K562 (cell line): Measurements from ENCODE around the gene TRAPPC13. TPM values are rescaled to one million over a fixed set of nuclear protein-coding genes. Genes with fewer than 3 reads are reported as not detected.
A peak's percentile ranks its signal among the peaks of the same experiment; 100 is the strongest.

Source experiments
- BCL6 ChIP-seq: fragments of 250-450 bp; sonication (Bioruptor Pico); IDR thresholded peaks from 2 replicates; pipeline ENCODE4 v1.4.0; 2020
- CEBPG ChIP-seq, 3 experiments: fragments of 200-800 bp in 1 of 3; sonication (Bioruptor generic) in 1 of 3; sonication (generic) in 1 of 3; formaldehyde crosslinking in 1 of 3; IDR thresholded peaks in 2 of 3; conservative IDR thresholded peaks in 1 of 3; 2 replicates each; pipeline versions ENCODE4 v1.6.1 to v1.8.0; 2016 to 2022; ENCODE audit warnings: missing compliant biosample characterization in 2 of 3, missing genetic modification characterization in 2 of 3, mild to moderate bottlenecking in 1 of 3, missing genetic modification reagents in 1 of 3
- DIDO1 ChIP-seq: fragments of 450-650 bp; IDR thresholded peaks from 2 replicates; pipeline ENCODE4 v1.6.1; 2016; ENCODE audit warnings: low read depth, missing biosample characterization, missing genetic modification characterization
- ESRRA ChIP-seq: fragments of 450-650 bp; IDR thresholded peaks from 2 replicates; pipeline ENCODE4 v1.6.1; 2014; ENCODE audit warnings: low read depth, mild to moderate bottlenecking, moderate library complexity, borderline replicate concordance
- FOXJ2 ChIP-seq: fragments of 200-800 bp; sonication (Bioruptor generic); IDR thresholded peaks from 2 replicates; pipeline ENCODE4 v1.6.1; 2016; ENCODE audit warnings: missing genetic modification characterization, missing compliant biosample characterization
- HDAC8 ChIP-seq: fragments of 450-650 bp; IDR thresholded peaks from 2 replicates; pipeline ENCODE4 v1.6.1; 2016; ENCODE audit warnings: mild to moderate bottlenecking, missing genetic modification characterization, moderate library complexity, missing compliant biosample characterization
- HNRNPH1 ChIP-seq: fragments of 200-400 bp; formaldehyde crosslinking; optimal IDR thresholded peaks from 2 replicates; pipeline ENCODE3; 2017; ENCODE audit warnings: low read depth, mild to moderate bottlenecking, low read length, moderate library complexity
- KHSRP ChIP-seq: fragments of 450-650 bp; IDR thresholded peaks from 2 replicates; pipeline ENCODE4 v1.6.1; 2017
- MBD2 ChIP-seq: sonication (generic); IDR thresholded peaks from 2 replicates; pipeline ENCODE4 v1.6.1; 2016; ENCODE audit warnings: low read depth, borderline replicate concordance
- PHB ChIP-seq: fragments of 250-450 bp; sonication (Bioruptor Pico); IDR thresholded peaks from 2 replicates; pipeline ENCODE4 v1.5.0; 2021
- RFX1 ChIP-seq: fragments of 450-650 bp; IDR thresholded peaks from 2 replicates; pipeline ENCODE4 v1.6.1; 2016; ENCODE audit warnings: mild to moderate bottlenecking, moderate library complexity
- RUNX1 ChIP-seq: sonication (generic); IDR thresholded peaks from 2 replicates; pipeline ENCODE4 v1.6.1; 2016; ENCODE audit warnings: antibody characterized with exemption, low read depth
- SREBF1 ChIP-seq: fragments of 150-350 bp; IDR thresholded peaks from 2 replicates; pipeline ENCODE4 v1.6.1; 2014; ENCODE audit warnings: antibody characterized with exemption, low read depth, low read length, borderline replicate concordance
- SRSF1 ChIP-seq: fragments of 200-400 bp; formaldehyde crosslinking; IDR thresholded peaks from 2 replicates; pipeline ENCODE4 v1.6.1; 2017; ENCODE audit warnings: mild to moderate bottlenecking, low read depth, low read length, moderate library complexity
- TAF15 ChIP-seq: fragments of 200-400 bp; formaldehyde crosslinking; IDR thresholded peaks from 2 replicates; pipeline ENCODE4 v1.6.1; 2017; ENCODE audit warnings: mild to moderate bottlenecking, low read depth, low read length, moderate library complexity
- ZNF57 ChIP-seq: fragments of 450-650 bp; formaldehyde crosslinking; IDR thresholded peaks from 2 replicates; pipeline ENCODE4 v1.4.0; 2020; ENCODE audit warnings: mild to moderate bottlenecking, moderate library complexity
- polyA plus RNA-seq, 8 experiments: library from polyadenylated mRNA; depleted of rRNA in 4 of 8; stranded (reverse) in 5 of 8; unstranded in 3 of 8; fragments of >200 nt; fragmentation: Nextera tagmentation in 2 of 8; fragmentation: Illumina TruSeq in 1 of 8; extraction: Ambion mirVana in 2 of 8; extraction: Trizol in 1 of 8; gene quantifications; 2 replicates each; pipeline versions ENCODE4 v1.2.1 to v1.2.3, GENCODE V29; 2011 to 2014; ENCODE audit warnings: inconsistent platforms in 1 of 8, missing spikeins in 1 of 8
- total RNA-seq, 7 experiments: library from RNA; depleted of rRNA in 6 of 7; stranded (reverse); fragments of >200 nt in 6 of 7; fragmentation: Illumina TruSeq in 2 of 7; extraction: Trizol in 2 of 7; gene quantifications; 2 replicates each; pipeline versions ENCODE4 v1.2.1 to v1.2.3, GENCODE V29; 2011 to 2021; ENCODE audit warnings: low replicate concordance in 1 of 7
- TF ChIP-seq, protein P1 (sequence below): fragments of 450-650 bp; formaldehyde crosslinking; IDR thresholded peaks from 2 replicates; pipeline ENCODE4 v1.4.0; 2020; ENCODE audit warnings: mild to moderate bottlenecking, moderate library complexity
- TF ChIP-seq, protein P2 (sequence below): fragments of 250-450 bp; sonication (Bioruptor Pico); IDR thresholded peaks from 2 replicates; pipeline ENCODE4 v1.8.0; 2022; ENCODE audit warnings: moderate library complexity, mild to moderate bottlenecking, inconsistent platforms
- TF ChIP-seq, protein P3 (sequence below), 2 experiments: fragments of 450-650 bp in 1 of 2; sonication (generic) in 1 of 2; formaldehyde crosslinking in 1 of 2; IDR thresholded peaks in 1 of 2; conservative IDR thresholded peaks in 1 of 2; 2 replicates each; pipeline versions ENCODE4 v1.6.1 to v1.8.1; 2016 to 2023; ENCODE audit warnings: mild to moderate bottlenecking in 2 of 2, moderate library complexity in 2 of 2, inconsistent platforms in 1 of 2, missing genetic modification reagents in 1 of 2
- TF ChIP-seq, protein P4 (sequence below): fragments of 250-450 bp; sonication (Bioruptor Pico); IDR thresholded peaks from 2 replicates; pipeline ENCODE4 v1.5.0; 2021; ENCODE audit warnings: mild to moderate bottlenecking, borderline replicate concordance
- TF ChIP-seq, protein P5 (sequence below): IDR thresholded peaks from 2 replicates; pipeline ENCODE4 v1.6.1; 2011; ENCODE audit warnings: borderline replicate concordance, low read depth, mild to moderate bottlenecking, moderate library complexity, low read length; ENCODE audit not compliant: insufficient read depth, poor library complexity, severe bottlenecking

The TRAPPC13 gene
- total and polyA plus RNA-seq, 9 of the 15 experiments (the other 6 are each of a cell fraction or from before 2014, with no cell fraction given) = 16.2 to 43.8 (median 24.0) TPM

- TF ChIP-seq, protein P1, sequence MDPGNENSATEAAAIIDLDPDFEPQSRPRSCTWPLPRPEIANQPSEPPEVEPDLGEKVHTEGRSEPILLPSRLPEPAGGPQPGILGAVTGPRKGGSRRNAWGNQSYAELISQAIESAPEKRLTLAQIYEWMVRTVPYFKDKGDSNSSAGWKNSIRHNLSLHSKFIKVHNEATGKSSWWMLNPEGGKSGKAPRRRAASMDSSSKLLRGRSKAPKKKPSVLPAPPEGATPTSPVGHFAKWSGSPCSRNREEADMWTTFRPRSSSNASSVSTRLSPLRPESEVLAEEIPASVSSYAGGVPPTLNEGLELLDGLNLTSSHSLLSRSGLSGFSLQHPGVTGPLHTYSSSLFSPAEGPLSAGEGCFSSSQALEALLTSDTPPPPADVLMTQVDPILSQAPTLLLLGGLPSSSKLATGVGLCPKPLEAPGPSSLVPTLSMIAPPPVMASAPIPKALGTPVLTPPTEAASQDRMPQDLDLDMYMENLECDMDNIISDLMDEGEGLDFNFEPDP (CRISPR knock-in tag) = no peak
- TF ChIP-seq HNRNPH1 = no peak
- TF ChIP-seq RUNX1 = no peak
- no peak for TF ChIP-seq TAF15
- no peak for TF ChIP-seq RFX1
- no peak for TF ChIP-seq ZNF57 (CRISPR knock-in tag)
- TF ChIP-seq, protein P2, sequence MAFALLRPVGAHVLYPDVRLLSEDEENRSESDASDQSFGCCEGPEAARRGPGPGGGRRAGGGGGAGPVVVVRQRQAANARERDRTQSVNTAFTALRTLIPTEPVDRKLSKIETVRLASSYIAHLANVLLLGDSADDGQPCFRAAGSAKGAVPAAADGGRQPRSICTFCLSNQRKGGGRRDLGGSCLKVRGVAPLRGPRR (CRISPR knock-in tag) = no peak
- peak; percentile 65; the same call in 1 of the 2 replicates for TF ChIP-seq FOXJ2 (tag)
- no peak for TF ChIP-seq KHSRP
- TF ChIP-seq SRSF1 = no peak
- no peak; the same call in 1 of the 2 replicates for TF ChIP-seq CEBPG (CRISPR knock-in tag; IDR thresholded peaks at IDR 0.05)
- TF ChIP-seq CEBPG (tag; conservative IDR thresholded peaks at IDR 0.05 in 1 of 2, IDR thresholded peaks at IDR 0.05 in 1 of 2) = no peak
- no peak for TF ChIP-seq BCL6 (CRISPR knock-in tag)
- no peak for TF ChIP-seq HDAC8 (tag)
- TF ChIP-seq, protein P3, sequence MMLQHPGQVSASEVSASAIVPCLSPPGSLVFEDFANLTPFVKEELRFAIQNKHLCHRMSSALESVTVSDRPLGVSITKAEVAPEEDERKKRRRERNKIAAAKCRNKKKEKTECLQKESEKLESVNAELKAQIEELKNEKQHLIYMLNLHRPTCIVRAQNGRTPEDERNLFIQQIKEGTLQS (IDR thresholded peaks at IDR 0.05) = no peak
- TF ChIP-seq, protein P3 (CRISPR knock-in tag; conservative IDR thresholded peaks at IDR 0.05) = 0 out of 2 replicates have a peak, but pooled peaks have one; percentile 53
- TF ChIP-seq ESRRA = no peak
- TF ChIP-seq SREBF1 = no peak
- TF ChIP-seq PHB = no peak
- TF ChIP-seq MBD2 = 0 out of 2 replicates have a peak, but pooled peaks have one; percentile 9
- TF ChIP-seq, protein P4, sequence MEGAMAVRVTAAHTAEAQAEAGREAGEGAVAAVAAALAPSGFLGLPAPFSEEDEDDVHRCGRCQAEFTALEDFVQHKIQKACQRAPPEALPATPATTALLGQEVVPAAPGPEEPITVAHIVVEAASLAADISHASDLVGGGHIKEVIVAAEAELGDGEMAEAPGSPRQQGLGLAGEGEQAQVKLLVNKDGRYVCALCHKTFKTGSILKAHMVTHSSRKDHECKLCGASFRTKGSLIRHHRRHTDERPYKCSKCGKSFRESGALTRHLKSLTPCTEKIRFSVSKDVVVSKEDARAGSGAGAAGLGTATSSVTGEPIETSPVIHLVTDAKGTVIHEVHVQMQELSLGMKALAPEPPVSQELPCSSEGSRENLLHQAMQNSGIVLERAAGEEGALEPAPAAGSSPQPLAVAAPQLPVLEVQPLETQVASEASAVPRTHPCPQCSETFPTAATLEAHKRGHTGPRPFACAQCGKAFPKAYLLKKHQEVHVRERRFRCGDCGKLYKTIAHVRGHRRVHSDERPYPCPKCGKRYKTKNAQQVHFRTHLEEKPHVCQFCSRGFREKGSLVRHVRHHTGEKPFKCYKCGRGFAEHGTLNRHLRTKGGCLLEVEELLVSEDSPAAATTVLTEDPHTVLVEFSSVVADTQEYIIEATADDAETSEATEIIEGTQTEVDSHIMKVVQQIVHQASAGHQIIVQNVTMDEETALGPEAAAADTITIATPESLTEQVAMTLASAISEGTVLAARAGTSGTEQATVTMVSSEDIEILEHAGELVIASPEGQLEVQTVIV (CRISPR knock-in tag) = no peak
- TF ChIP-seq DIDO1 (tag) = no peak
- TF ChIP-seq, protein P5, sequence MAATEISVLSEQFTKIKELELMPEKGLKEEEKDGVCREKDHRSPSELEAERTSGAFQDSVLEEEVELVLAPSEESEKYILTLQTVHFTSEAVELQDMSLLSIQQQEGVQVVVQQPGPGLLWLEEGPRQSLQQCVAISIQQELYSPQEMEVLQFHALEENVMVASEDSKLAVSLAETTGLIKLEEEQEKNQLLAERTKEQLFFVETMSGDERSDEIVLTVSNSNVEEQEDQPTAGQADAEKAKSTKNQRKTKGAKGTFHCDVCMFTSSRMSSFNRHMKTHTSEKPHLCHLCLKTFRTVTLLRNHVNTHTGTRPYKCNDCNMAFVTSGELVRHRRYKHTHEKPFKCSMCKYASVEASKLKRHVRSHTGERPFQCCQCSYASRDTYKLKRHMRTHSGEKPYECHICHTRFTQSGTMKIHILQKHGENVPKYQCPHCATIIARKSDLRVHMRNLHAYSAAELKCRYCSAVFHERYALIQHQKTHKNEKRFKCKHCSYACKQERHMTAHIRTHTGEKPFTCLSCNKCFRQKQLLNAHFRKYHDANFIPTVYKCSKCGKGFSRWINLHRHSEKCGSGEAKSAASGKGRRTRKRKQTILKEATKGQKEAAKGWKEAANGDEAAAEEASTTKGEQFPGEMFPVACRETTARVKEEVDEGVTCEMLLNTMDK = no peak
Observed at GRCh38 chr5:65624025-65624570, 729 bp upstream of the TRAPPC13 start, which contains the start of gene TRIM23 (continued).
